Adrenal gland (tissue), 5 donors: ENCODE results near the gene IL36A.

Experiments used
- CTCF ChIP-seq, 6 experiments: fragments of 450-650 bp in 4 of 6; fragments of 200-600 bp in 2 of 6; sonication (generic) in 1 of 6; IDR thresholded peaks; 1 replicate in 5 of 6; 2 replicates in 1 of 6; pipeline versions ENCODE4 v1.5.1 to v1.8.0; 2016 to 2021; ENCODE audit warnings: antibody characterized with exemption in 6 of 6, mild to moderate bottlenecking in 2 of 6, moderate library complexity in 1 of 6
- POLR2A ChIP-seq, 2 donors: fragments of 450-650 bp; IDR thresholded peaks; one replicate each; pipeline ENCODE4 v1.6.1; 2017; ENCODE audit warnings: antibody characterized with exemption in 2 of 2, mild to moderate bottlenecking in 2 of 2, moderate library complexity in 1 of 2
- donor health status: DM: no; HTN: no; CAD: no.

GRCh38 chr2:113007250-113007649, 2.0 kb downstream of the IL36A start:
- no peak for TF ChIP-seq CTCF (IDR thresholded peaks at IDR 0.05)
- no peak for TF ChIP-seq POLR2A (IDR thresholded peaks at IDR 0.05)
